HG02938 (cell line): ENCODE data around the gene ANO7.

Source experiments
- ATAC-seq: cut with Tn5 transposase; IDR thresholded peaks from one replicate; pipeline ENCODE4 v1.9.1; 2021; ENCODE audit warnings: mild to moderate bottlenecking, moderate library complexity; ENCODE audit not compliant: unreplicated experiment

The ANO7 gene

DNA sequence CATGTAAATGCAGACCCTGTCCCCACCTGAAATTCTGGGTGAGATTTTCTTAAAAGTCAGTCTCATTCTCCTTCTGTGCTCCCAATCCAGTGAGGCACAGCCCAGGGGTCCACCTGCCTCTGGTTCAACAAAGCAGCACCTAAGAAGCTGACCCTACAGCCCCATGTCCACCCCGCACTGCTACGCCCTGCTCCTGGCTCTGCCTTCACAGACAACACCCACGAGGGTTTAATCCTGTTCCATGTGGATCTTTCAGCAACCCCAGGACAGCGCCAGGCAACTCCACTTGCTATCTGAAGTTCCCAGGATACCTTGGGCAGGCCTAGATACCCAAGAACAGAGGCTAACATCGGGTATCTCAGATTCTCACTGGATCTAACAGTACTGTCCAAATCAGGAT is 82.1 kb downstream of the ANO7 start:
- ATAC-seq = no peak

DNA sequence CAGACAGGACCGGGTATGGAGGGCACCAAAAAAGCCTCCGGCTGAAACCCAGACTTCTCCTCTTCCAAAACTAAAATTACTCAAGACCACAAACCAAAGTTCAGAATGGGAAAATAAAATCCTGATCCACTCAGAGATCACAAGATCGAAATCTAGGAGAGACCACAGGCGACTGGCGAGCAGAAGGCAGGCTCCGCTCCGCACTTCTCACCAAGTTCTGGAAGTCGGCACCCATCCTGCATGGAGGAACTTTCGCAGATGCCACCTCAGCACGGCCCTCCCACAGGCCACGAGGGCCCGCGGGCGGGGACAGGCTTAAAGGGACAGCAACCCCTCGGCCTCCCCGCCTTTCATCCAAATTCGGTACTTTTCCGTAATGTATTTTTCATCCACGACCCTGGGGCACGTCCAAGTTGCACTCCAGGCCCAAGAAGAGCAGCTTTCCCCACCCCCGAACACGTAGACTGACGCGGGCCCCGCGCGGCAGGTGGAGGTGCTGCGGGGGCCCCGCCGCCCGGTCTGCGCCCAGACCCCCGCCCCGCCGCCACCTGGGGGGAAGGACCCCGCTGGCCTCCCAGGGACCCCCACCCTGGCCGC is 83.3 kb downstream of the ANO7 start:
- peak; percentile 42 for ATAC-seq

DNA sequence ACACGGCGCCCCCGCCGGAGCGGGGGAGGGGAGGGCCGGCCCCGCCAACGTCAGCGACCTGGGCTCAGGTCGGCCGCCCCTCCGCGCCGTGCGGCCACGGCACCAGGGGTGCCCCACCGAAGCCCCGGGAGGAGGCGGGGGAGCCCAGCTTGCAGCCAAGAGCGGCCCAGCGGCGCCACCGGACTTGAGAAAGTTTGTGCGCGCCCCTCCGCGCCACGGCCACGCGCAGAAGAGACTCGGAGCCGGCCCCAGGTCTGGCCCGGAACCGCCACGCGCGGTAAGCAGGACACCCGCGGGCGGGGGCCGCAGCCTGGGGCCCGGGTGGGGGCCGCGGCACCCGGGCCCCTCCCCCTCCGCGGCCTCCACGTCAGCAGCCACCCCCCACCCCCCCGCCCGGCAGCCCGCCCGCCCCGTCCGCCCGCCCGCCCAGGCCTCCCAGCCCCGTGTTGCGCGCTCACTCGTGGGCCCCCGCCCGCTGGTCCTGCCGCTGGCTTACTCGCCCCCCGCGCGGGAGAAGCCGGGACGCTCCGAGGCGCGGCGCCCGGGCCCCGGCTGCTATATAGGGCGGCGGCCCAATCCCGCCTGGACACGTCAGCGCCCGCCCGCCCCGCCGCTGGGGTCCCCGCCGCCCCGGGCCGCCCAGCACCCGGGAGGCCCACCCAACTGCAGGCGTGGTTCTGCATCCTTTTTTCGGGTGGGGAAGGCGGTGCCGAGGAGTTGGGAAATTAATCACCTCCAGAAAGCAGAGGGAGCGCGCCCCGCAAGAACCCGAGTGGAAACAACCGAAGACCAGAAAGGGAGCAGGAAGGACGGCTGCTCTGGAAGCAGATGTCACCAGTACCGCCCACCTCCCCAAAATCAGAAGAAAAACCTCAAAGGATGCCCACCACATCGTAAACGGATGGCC is 84.1 kb downstream of the ANO7 start:
- peak; percentile 30 for ATAC-seq

DNA sequence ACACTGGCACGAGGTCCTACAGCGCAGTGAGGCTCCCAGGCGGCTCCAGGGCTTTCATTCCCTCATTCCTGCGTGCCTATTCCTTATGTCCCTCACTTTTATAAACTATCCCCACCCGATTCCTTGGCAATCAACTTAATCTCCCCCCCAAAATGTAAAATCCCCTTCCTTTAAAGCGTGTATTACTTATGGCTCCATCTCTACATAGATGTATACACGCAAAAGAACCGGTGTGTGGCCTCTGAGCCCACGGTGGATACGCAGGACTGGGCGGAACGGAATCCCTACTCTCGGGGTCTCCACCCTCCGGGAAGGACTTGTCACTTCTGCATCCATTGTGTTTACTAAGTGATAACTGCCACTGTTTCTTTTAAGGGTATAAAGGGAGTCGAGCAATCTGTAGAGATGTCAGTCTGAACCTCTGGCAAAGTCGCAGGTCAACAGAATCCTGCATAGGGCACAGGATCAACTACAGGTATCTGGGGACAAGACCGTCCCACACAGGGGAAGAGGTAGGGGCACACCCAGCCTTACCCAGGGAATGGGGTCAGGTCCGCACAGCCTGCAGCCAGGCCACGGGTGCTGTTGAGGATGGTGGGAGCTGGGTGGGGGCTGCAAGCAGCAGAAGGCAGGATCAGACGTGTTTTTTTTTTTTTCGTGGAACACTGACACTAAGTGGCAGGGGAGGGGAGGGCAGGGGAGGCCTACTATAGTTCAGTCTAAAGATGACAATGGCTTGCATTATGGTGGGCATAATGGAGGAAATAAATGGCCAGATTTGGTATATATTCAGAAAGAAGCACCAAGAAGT is 84.9 kb downstream of the ANO7 start:
- ATAC-seq = no peak

DNA sequence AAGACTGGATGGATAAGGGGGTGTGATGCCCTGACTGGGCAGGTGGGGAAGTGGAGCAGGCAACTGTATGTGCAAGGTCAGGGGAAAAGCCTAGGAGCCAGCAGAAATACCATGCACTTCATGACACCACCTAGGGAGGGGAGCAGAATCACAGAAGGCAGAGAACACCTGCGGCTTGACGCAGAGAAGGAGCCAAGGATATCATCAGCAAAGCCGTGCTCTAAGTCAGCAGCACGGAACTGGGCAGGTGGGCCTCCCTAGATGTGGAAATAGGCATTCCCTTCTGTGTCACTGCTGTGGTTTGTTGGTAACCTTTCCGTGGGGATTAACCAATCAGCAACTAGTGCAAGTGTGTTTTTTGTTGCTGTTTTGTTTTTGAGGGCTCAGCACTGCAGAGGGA is 85.7 kb downstream of the ANO7 start:
- ATAC-seq = no peak
